Type B pancreatic cell (in vitro differentiated cells): ENCODE data around the gene SPATA12. TPM values are rescaled to one million over a fixed set of nuclear protein-coding genes. Genes with fewer than 3 reads are reported as not detected.

Experiments used
- DNase-seq: peaks from one replicate; pipeline ENCODE4 v3.0.0; 2021; ENCODE audit warnings: mixed read lengths; ENCODE audit not compliant: unreplicated experiment; ENCODE audit errors: extremely low spot score
- H3K27ac Mint-ChIP-seq: 2 replicates; pipeline ENCODE4 v1.8.0; 2021; ENCODE audit warnings: mild to moderate bottlenecking, mixed read lengths
- H3K27me3 Mint-ChIP-seq: 2 replicates; pipeline ENCODE4 v1.8.0; 2021; ENCODE audit warnings: mixed read lengths
- H3K36me3 Mint-ChIP-seq: 2 replicates; pipeline ENCODE4 v1.8.0; 2021; ENCODE audit warnings: mixed read lengths
- H3K4me1 Mint-ChIP-seq: one replicate; pipeline ENCODE4 v1.8.0; 2021; ENCODE audit warnings: mixed read lengths; ENCODE audit not compliant: unreplicated experiment
- H3K4me3 Mint-ChIP-seq: 2 replicates; pipeline ENCODE4 v1.8.0; 2021; ENCODE audit warnings: mild to moderate bottlenecking, mixed read lengths
- H3K9me3 Mint-ChIP-seq: 2 replicates; pipeline ENCODE4 v1.8.0; 2021; ENCODE audit warnings: mixed read lengths
- total RNA-seq: library from RNA; stranded (reverse); gene quantifications from 2 replicates; pipeline ENCODE4 v1.2.1, GENCODE V29; 2021; ENCODE audit warnings: low replicate concordance
- TF ChIP-seq, protein P1 (sequence below): fragments of 200-600 bp; sonication (generic); conservative IDR thresholded peaks from 2 replicates; pipeline ENCODE4 v1.5.0; 2021; ENCODE audit warnings: antibody characterized with exemption, mild to moderate bottlenecking

SPATA12 gene
- total RNA-seq, 1 donor from 2014 or later = not detected

GRCh38 chr3:57112206-57112605 lies 51.7 kb downstream of the SPATA12 start:
- peaks cover 31% of the 10 kb centered on the region for H3K36me3 Mint-ChIP-seq
- DNase-seq = no peak
- H3K9me3 Mint-ChIP-seq = no peaks in the 10 kb centered on the region
- H3K4me1 Mint-ChIP-seq = peaks cover 19% of the 10 kb centered on the region
- H3K27ac Mint-ChIP-seq = no peak overlapping the region
- TF ChIP-seq, protein P1, sequence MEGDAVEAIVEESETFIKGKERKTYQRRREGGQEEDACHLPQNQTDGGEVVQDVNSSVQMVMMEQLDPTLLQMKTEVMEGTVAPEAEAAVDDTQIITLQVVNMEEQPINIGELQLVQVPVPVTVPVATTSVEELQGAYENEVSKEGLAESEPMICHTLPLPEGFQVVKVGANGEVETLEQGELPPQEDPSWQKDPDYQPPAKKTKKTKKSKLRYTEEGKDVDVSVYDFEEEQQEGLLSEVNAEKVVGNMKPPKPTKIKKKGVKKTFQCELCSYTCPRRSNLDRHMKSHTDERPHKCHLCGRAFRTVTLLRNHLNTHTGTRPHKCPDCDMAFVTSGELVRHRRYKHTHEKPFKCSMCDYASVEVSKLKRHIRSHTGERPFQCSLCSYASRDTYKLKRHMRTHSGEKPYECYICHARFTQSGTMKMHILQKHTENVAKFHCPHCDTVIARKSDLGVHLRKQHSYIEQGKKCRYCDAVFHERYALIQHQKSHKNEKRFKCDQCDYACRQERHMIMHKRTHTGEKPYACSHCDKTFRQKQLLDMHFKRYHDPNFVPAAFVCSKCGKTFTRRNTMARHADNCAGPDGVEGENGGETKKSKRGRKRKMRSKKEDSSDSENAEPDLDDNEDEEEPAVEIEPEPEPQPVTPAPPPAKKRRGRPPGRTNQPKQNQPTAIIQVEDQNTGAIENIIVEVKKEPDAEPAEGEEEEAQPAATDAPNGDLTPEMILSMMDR = peak; percentile 60
- H3K4me3 Mint-ChIP-seq = no peak overlapping the region
- H3K27me3 Mint-ChIP-seq = no peaks in the 10 kb centered on the region

- no peaks in the 10 kb centered on the region for H3K27me3 Mint-ChIP-seq
- H3K9me3 Mint-ChIP-seq = no peaks in the 10 kb centered on the region
- no peak overlapping the region for H3K27ac Mint-ChIP-seq
- peaks cover 20% of the 10 kb centered on the region for H3K36me3 Mint-ChIP-seq
- TF ChIP-seq, protein P1 = no peak
- peaks cover 19% of the 10 kb centered on the region for H3K4me1 Mint-ChIP-seq
- no peak for DNase-seq
- no peak overlapping the region for H3K4me3 Mint-ChIP-seq
These were observed 56.0 kb downstream of the SPATA12 start for GRCh38 chr3:57116501-57116900.

DNA sequence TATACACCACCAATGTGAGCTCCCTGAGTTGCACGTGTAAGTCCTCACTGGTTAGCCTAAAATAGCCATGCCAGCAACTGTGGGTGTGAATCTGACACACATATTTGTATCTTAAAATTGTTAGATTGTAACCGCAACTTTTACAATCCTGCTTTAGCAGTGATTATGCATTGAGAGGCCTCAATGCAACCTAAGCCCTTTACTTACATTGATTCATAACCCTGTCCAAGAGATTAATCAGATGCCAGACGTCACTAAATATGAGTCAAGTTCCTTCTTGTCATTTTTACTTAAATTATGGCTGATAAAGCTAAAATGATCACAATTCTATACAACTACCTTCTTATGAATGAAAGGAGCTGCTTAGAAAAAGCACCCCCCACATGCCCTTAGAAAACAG lies 57.8 kb downstream of the SPATA12 start:
- no peak overlapping the region for H3K4me3 Mint-ChIP-seq
- H3K27ac Mint-ChIP-seq = no peak overlapping the region
- no peak for DNase-seq
- TF ChIP-seq, protein P1 = no peak
- H3K36me3 Mint-ChIP-seq = peaks cover 24% of the 10 kb centered on the region
- H3K27me3 Mint-ChIP-seq = no peaks in the 10 kb centered on the region
- H3K4me1 Mint-ChIP-seq = peaks cover 22% of the 10 kb centered on the region
- H3K9me3 Mint-ChIP-seq = no peaks in the 10 kb centered on the region

GRCh38 chr3:57120040-57120439 lies 59.6 kb downstream of the SPATA12 start:
- Mint-ChIP-seq H3K27me3 (no peaks in the 10 kb centered on the region), H3K27ac (no peak overlapping the region), H3K36me3 (peaks cover 24% of the 10 kb centered on the region), H3K4me1 (peaks cover 25% of the 10 kb centered on the region), H3K4me3 (no peak overlapping the region), H3K9me3 (no peaks in the 10 kb centered on the region)
- DNase-seq = no peak
- TF ChIP-seq, protein P1 = no peak

DNA sequence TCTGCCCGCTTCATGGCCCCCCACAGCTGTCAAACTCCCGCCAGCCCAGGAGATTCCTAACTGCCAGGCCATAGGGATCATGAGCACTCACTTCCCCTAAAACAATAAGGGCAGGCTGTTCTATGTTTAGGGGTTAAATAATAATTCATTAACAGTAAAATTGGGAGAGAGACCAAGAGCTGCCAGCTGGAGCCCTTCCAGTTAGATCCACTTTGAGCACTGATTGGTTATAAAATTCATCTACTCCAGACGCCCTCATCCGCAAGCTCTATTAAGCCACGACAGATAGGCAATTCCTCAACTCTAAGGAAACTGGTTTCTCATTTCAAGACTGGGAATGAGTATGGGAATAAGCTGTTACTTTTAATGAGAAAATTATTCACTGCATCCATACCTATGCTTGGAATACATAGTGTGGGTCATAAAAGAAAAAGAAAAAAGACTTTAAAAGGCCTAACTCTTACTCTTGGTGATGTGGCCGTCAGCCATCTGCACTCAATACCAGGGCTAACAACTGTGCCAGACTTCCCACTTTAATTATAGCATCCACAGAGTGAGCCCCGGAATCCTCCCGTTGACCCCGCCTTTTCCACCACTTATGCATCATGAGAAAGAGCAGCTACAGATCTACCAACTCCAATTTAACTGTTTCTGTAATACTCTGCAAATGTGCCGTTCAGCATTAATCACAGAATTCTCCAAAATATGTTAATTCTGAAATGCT lies 60.1 kb downstream of the SPATA12 start:
- no peak overlapping the region for H3K27ac Mint-ChIP-seq

More for the DNA sequence above, 60.1 kb downstream of the SPATA12 start:
- no peak for DNase-seq
- TF ChIP-seq, protein P1 = no peak
- no peak overlapping the region for H3K4me3 Mint-ChIP-seq
- H3K27me3 Mint-ChIP-seq = no peaks in the 10 kb centered on the region
- H3K9me3 Mint-ChIP-seq = no peaks in the 10 kb centered on the region
- peaks cover 30% of the 10 kb centered on the region for H3K4me1 Mint-ChIP-seq
- H3K36me3 Mint-ChIP-seq = peaks cover 20% of the 10 kb centered on the region

Other genes with a start within 250 kb of the SPATA12 start
- 14.8 and 47.4 TPM in 2 replicates for gene IL17RD, start 104.7 kb downstream of the SPATA12 start, total RNA-seq
- 0.40 and 1.7 TPM in 2 replicates for gene HESX1, start 139.3 kb downstream of the SPATA12 start, total RNA-seq
- 34.2 and 39.4 TPM in 2 replicates for gene APPL1, start 167.1 kb downstream of the SPATA12 start, total RNA-seq
- not detected in 2 replicates for gene ASB14, start 232.0 kb downstream of the SPATA12 start, total RNA-seq